ENCODE data around the gene PIH1D1.

Gene PIH1D1

DNA sequence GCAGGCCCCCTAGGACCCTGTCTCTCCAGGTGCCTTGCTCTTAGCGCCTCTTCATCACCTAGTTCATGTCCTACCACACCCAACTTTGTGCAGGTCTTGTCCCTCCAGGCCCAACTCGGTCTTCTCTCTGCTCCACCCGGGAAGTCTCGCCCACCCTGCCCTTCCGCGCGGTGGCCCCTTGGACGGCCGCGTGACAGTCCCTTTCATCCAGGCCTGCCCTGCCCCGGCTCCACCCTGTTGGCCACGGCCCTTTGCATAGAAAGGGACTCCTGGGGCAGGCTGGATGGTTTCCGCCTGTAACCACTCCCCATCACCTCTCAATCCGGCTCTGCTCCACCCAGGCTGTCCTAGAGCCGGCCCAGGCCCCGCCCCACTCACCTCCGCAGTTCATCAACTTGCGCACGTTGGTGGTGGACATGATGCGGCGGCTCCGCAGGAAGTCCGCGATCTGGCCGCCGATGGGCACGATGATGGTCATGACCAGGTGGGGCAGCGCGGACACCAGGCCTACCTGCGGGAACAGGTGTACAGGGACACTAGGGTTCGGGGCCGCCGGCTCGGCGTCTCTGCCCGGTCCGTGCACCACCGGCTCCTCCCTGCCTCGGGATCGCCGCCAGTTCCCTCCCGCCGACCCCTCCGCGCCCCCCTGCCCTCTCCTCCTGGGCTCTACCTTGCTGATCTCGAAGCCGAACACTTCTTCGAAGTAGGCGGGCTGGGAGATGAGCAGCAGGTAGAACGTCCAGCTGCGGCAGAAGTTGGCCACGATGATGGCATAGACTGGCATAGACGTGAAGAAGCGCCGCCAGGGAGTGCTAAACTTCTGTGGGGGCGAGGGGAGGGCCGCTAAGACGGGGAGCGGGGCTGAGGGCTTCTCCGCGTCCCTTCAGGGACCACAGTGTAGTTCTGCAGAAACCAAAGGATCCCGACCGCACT is 19.2 kb downstream of the PIH1D1 start:
- no peak for DNase-seq

DNA sequence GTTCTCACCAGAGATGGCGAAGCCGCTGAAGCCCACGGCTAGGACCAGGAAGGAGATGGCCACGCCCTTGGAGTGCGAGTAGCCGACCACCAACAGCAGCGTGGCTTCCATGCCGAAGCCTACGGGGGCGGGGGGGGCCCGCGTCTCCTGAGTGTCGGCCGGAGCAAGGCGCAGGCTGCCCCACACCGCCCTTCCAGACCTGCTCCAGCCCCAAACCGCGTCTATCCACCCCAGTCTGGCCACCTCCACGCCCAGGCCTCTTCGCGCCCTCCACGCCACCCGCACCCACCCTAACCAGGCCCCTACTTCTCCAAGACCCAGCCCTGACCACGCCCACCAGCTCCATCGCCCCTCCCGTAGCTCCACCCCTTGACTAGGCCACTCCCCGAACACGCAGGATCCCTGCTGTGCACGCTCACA is 20.3 kb downstream of the PIH1D1 start:
- DNase-seq: no peak

DNA sequence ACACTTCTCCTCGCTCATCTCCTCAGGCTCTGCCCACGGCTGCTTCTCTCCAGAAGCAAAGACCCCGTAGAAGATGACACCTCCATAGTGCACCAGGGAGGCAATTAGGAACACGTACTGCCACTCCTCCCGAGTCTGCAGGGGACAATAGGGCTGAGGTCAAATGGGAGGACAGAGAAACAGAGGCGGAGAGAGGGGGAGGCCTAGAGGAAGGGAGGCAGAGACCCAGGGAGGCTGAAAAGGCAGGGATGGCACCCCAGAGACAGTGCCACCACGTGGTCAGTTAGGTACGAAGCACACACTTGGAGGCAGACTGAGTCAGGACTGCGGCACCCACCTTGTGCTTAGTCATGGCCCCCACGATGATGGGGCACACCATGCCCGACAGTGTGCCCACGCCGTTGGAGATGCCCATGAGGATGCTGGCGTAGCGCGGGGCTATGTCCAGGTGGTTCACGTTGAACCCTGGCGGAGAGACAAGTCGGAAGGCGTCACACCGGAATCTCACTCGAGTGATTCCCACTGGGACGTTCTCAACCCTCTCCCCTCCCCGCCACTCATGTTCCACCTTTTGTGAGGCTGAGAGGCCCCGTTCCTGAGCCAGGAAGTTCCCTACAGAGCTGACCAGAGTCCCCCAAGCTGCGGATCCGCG is 20.8 kb downstream of the PIH1D1 start:
- no peak for DNase-seq

DNA sequence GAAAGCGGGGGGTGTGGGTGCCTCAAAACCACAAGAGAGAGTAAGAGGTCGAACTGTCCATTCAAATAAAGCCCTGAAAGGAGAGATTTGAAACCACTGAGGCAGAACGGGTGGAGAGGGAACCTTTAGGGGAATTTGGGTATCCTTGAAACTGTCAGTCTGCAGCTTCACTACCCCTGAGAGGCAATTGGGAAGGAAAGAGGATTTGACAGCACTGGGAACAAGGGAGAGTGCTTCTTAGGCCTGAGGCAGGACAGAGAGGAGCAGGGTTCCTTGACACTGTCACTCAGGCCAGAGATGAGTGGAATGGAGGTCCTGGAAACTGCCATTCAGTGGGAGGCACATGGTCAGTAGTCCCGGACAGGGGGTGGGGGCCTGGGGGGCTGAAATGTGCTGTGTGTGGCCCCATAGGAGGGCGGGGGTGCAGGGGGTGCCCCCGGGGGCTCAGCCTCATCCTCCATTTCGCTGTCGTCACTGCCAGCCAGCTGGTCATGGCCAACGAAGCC is 21.4 kb downstream of the PIH1D1 start:
- DNase-seq: no peak

DNA sequence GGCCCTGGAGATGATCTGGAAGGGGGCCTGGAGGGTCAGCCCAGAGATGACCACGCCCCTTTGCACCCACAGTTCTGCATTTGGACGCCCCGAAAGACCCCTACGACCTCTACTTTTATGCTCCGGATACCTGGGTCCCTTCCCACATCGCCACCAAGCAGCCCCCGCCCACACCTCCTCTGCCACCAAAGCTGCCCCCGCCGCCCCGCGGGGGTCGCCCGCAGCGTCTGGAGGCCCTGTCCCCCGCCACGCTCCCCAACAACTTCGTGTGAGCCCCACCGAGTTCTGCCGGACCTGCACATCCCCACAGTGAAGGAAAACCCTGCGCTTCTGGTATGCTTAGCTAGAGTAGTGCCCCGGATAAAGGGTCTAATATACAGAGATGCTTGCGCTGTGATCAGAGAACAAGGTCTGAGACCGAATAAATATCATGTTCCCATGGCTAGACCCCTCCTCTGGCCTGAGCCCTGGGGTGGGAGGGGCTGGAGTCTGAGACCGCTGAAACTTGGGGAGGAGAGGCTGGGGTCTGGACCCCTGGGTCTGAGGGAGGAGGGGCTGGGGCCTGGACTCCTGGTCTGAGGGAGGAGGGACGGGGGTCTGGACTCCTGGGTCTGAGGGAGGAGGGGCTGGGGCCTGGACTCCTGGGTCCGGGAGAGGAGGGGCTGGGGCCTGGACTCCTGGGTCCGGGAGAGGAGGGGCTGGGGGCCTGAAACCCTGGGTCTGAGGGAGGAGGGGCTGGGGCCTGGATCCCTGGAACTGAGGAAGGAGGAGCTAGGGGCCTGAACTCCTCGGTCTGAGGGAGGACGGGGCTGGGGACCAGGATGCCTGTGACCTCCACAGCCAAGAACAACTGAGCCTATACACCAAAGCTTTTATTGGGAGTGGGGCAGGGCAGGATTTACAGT is 22.8 kb downstream of the PIH1D1 start:
- DNase-seq: no peak

DNA sequence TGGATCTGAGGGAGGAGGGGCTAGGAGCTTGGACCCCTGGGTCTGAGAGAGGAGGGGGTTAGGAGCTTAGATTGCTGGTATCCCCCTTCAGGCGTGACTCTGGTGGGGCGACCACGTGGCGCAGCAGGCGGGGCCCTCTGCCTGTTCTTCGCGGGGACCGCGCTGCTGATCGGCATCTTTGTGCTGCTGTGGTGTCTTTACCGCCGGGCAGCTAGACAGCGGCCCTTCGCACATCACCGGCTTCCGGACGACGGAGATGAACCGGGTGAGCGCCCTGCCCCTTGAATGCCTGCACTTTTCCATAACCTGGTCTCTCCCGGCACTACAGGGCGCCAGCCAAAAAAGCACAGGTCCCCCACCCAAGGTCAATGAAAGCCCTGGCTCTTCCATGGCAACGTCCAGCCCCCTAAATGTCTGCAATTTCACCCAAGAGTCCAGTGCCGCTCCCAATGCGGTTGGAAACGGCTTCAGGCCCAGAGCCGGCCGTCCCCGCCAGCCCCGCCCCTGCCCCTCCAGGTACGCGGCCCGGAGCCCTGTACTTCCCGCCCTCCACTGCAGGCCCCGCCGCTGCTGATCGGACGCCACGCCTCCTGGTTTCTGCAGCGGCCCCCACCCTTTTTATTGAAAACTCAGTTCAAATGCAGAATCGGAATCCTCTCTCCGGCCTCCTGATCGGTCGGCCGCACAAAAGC is 23.6 kb downstream of the PIH1D1 start:
- peak; percentile 60 for DNase-seq

DNA sequence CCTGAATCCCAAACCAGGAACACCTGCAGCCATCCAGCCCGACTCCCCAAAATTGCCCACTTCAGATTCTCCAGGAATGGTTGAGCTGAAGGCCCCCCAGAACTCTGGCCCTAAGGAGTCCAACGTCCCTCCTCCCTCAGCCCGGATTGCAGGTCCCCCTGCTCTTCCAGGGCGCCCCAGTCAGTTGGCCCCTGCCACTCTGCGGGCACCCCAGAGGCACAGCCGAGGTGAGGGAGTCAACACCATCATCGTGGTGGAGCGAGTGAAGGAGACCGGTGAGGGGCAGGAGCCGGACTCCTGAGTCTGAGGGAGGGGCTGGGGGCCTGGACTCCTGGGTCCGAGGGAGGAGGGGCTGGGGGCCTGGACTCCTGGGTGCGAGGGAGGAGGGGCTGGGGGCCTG is 24.3 kb downstream of the PIH1D1 start:
- DNase-seq: no peak

DNA sequence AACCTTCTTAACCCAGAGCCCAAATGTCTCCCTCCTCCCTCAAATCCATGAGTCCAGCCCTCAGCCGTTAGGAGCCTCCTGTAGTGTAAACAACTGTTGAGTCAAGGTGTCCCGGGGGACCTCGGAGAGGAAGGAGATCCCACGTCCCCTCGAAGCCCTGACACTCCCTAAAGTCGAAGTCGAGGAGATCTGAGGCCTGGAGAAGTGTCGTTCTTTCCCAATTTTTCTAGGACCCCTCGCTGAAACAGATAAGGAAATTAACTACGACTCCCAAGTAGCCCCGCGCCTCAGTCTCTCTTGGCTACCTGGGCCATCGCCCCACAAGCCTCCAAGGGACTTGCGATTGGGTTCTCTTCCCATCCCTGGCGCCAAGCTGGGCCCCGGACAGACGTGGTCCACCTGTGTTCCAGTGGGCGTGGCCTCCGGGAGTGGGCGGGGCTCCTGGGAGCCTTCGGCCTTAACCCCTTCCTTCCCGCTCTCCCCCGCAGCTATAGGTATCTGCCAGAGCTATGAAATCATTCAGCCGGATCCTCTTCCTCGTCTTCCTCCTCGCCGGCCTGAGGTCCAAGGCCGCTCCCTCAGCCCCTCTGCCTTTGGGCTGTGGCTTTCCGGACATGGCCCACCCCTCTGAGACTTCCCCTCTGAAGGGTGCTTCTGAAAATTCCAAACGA is 25.6 kb downstream of the PIH1D1 start:
- peak; percentile 78 for DNase-seq

DNA sequence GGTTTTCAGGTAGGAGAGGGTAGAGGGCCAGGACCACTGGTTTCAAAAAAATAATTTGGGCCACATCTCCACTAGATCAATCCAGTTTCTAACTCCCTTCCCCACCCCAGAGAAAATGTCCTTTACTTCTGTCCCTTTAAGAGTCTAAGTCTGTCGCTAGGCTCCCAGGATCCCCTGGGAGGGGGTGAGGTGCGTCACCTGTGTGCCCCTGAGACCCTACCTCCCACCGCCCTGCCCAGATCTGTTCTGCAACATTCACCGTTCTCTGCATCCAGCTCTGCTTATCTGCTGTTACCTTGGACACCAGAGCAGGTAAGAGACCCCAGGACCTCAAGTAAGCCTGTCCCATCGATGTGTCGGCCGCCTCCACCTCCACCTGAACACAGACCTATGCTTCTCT is 26.4 kb downstream of the PIH1D1 start, which contains the start of gene GFY:
TSS of gene GFY (plus strand) at position 211 of the 400 bp plus-strand sequence. CDS start 1,043 bp downstream, outside the sequence.
- DNase-seq: no peak

DNA sequence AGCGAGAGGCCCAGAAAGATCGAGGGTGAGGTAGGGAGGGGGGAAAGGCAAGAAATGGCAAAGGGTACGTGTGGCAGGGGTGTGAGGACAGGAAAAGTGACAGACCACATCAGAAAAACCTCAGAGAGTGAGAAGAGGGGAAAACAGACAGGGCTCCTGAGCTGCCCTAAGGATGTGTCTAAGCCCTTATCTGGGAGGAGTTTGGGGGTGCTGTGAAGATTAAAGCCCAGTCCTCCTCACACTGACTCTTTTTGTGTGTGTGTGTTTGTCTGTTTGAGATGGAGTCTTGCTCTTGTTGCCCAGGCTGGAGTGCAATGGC is 27.7 kb downstream of the PIH1D1 start:
- no peak for DNase-seq

DNA sequence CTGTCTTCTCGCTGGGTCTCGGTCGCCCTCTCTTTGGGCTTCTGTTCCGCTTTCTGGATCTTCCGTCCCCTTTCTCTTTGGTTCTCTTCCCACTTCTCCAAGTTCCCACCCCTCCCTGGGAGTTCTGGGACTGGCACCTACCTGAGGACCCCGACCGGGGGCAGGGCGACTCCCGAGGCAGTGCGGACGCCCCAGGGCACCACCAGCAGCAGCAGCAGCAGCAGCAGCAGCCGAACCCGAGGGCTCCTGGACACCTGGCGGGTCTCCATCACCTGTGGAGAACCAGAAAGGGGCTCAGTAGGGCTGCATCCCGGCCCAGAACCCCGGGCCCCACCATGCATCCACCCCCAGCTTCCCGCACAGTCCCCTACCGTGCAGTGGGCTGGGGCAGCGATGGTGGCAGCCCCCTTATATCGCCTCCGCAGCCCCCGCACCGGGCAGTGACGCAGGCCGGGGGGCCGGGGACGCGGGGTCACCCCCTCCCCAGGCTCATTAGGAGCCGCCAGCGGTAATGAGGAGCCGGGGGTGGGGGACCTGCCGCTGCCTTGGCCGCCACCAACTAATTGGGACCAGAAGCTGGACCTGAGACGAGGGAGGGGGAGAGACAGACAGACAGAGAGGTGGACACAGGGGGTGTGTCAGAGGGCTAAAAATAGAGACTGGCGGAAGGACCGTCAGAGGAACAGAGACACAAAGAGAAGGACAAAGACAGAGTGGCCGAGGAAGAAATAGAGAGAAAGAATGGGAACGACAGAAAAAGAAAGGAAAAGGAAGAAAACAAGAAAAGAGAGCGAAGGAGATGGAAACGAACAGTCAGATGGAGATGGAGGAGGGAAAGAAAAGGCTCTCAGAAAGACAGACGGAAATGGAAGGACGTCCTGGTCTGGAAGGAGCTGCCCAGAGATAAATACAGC is 28.3 kb downstream of the PIH1D1 start, which contains the start of gene PTH2:
TSS of gene PTH2 (minus strand) at position 371 of the 914 bp plus-strand sequence. CDS start at position 269, 102 bp downstream.
- no peak for DNase-seq

DNA sequence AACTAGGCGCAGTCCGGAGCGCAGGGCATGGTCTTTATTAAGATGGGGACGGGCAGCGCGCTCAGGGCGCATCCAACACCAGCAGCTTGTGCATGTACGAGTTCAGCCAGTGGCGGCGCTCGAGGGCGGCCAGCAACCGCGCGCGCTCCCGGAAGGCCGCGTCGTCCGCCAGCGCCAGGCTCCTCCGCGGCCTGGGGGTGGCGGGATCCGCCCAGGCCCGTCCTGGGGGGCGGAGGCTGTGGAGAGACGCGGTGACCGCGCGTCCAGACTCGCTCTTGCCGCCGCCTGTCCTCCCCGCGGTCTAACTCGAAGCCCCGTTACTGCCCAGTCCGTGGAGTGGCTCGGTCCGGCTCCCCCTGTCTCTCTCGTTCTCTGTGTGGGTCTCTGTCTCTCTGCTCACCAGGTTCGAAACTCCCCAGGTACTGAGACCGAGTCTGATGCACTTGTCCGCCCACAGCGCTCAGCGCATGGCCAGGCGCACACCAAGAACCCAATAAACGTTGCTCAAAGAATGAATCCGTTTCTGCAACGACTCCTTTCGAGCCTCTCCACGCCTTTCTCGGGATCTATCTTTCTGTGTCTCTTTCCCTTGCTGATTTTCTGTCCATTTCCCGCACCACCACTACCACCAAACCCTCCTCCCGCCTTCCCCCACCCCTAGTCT is 29.1 kb downstream of the PIH1D1 start:
- DNase-seq: no peak

DNA sequence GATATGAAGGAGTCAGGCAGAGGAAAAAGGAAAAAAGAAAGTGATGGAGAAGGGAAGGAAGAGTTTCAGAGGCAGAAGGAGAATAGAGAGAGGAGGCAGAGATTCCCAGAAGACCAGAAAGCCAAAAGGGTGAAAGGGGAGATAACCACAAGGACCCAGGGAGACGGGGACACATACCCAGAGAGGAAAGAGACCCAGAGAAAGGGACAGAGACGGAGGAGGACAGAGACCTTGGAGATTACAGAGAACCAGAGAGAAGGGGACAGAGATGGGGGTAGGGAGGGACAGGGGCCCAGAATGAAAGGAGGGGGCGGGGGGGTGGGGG is 29.8 kb downstream of the PIH1D1 start:
- no peak for DNase-seq

DNA sequence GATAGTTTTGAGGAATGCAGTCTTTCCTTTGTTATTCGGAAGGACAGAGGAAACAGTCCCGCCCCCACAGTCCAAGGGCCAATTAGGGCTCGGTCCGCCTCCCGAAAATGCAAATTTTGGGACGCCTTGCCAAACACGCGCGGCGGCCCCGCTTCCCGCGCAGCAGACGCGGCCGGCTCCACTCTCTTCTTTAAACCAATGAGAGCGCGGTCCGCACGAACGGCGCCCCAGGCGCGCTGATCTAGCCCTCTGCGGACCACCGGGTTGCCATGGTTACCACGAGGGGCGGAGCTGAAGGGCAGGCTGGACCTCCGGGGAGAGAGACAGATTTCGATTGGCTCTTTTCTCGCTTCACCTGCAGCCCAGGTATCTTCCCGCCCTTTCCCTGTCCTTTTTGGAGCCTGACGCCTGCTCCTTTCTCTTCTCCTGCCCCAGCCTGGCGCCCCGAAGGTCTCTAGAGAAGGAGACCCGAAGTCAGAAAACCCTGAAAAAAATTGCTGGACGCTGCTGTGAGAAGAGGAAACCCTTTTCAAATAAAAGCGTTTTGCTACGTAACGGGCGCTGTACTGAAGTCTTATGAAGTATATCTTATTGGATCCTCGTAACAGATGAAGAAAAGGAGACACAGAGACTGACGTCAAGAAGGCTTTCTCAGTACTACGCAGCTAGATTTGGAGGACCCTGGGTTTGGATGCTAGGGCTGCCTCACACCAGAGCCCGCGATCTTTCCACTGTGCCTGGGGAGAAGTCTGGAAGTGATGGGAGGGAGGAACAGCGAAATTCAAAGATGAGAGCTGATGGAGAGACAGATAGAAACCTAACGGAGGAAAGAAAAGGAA is 30.4 kb downstream of the PIH1D1 start:
- DNase-seq: no peak

DNA sequence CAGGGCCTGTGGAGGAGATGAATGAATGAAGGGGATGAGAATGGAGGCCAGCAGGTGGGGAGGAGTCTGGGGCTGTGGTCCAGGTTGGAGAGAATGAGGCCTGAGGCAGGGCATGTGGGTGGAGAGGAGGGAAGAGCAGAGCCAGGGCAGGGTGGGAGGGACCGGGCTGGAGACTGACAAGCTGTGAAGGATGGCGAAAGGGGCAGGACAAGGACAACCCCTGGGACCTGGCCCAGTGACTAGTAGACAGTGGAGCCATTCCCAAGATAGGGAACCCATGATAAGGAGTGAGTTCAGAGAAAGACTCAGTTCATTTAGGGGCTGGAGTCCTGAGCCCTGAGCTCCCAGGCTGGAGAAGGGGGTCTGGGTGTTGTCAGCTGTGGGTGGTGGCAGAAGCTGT is 31.4 kb downstream of the PIH1D1 start:
- DNase-seq: no peak

DNA sequence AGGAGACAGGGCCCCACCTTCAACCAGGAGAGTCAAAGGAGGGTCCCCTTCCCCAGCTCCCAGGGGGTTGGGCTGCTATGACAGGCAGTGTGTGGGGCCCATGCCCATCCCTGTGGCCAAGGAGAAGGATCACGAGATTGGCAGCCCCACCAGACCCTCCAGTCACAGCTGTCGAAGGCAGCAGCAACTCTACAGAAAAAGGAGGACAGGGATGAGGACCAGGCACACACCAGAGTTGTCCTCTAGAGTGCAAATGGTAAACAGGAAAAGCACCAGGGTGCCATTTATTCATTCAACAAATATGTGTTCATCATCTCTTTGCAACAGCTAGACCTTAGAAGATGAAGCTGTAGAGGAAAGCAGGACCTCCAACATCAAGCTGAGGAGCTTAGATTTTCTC is 32.4 kb downstream of the PIH1D1 start:
- no peak for DNase-seq

DNA sequence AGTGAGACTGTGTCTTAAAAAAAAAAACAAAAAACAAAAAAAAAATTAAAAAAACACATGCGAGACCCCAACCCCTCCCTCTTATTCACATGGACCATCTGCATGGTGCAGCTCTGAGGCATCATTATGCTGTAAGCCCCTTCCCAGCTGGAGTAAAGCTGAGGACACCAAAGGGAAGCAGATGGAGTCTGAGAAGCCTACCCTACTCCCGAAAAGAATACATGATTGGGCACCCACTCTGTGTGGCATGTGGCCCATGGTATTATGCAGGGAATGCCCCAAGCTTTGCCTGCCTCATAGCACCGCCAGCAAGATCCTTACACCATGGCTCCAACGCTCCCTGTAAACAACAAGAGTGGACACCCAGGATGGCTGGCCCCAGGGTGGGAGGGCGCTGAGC is 33.1 kb downstream of the PIH1D1 start:
- DNase-seq: no peak

DNA sequence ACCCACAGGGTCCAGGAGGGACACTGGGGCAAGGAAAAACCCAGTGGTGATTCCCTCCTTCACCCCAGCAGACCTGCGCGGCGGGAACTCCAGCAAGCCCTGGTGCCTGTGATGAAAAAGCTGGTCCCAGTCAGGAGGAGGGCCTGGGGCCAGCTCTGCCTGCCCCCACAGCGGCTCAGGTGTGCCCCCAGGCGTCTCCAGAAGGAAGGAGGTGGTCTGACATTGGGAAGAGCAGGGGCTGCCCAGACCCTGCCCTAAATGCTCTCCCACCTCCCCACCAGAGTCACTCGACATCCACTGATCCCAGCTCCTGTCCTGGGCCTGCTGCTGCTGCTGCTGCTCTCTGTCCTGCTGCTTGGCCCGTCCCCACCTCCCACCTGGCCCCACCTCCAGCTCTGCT is 34.5 kb downstream of the PIH1D1 start:
- no peak for DNase-seq

DNA sequence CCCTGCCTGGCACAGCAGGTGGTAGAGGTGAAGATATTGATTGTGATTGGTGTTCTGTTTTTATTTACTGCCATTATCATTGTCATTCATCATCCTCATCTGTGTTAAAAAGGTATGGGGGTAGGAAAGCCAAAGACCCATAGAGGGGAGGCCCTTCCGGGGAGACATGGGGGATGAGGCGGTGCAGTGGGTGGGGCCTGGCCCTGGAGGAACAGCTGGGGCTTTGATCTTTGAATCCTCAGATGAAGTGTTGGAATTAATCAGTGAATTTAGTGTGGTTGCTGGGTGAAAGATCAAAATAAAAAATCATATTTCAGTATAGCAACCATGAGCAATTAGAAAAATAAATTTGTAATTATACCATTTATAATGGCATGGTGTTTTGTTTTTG is 35.8 kb downstream of the PIH1D1 start:
- no peak for DNase-seq
